IPS DF 4.7 (cell line): ENCODE results near the gene GBF1.

Experiments
- DNase-seq: peaks from one replicate; pipeline ENCODE4 v3.0.0-alpha.2; 2013; ENCODE audit warnings: low spot score; ENCODE audit errors: extremely low read depth

Gene GBF1

GRCh38 chr10:102421757-102422512 lies 176.6 kb downstream of the GBF1 start:
- DNase-seq = no peak

- no peak for DNase-seq
These were observed 177.3 kb downstream of the GBF1 start for GRCh38 chr10:102422545-102423129.

- DNase-seq = no peak
These were observed 178.1 kb downstream of the GBF1 start for GRCh38 chr10:102423372-102423968.

- DNase-seq = no peak
These were observed 178.8 kb downstream of the GBF1 start for GRCh38 chr10:102424145-102424544.

- DNase-seq = no peak
These were observed 179.6 kb downstream of the GBF1 start for GRCh38 chr10:102424916-102425315.

- DNase-seq = no peak
These were observed 180.1 kb downstream of the GBF1 start for GRCh38 chr10:102425444-102425843.

- DNase-seq = no peak
These were observed 181.5 kb downstream of the GBF1 start for GRCh38 chr10:102426803-102427287.

- DNase-seq = no peak
These were observed 184.1 kb downstream of the GBF1 start for GRCh38 chr10:102429468-102429867.

- no peak for DNase-seq
These were observed 186.3 kb downstream of the GBF1 start for GRCh38 chr10:102431452-102432124.
